IMR-90 (cell line): ENCODE results near the gene RAB40C. TPM values are rescaled to one million over a fixed set of nuclear protein-coding genes. Genes with fewer than 3 reads are reported as not detected.

Experiments used
- ATAC-seq: fragments of 200-7000 bp; cut with Tn5 transposase; 2 replicates; pipeline ENCODE4 v1.9.1; 2020; ENCODE audit warnings: low read depth, mild to moderate bottlenecking, moderate library complexity
- BruUV-seq: library from RNA; stranded (reverse); fragments of 400-500 nt; replicated peaks from 2 replicates; lab custom pipeline; 2021; lab: Mats Ljungman, UMichigan
- CTCF ChIA-PET: fragments of 300-600 bp; formaldehyde crosslinking; extraction: SDS; loops from one replicate; lab custom pipeline; 2021; ENCODE audit warnings: antibody characterized with exemption; lab: Yijun Ruan, JAX
- POLR2A ChIA-PET: fragments of 300-600 bp; sonication (Branson Sonifier 250); formaldehyde crosslinking; loops from one replicate; lab custom pipeline; 2022; ENCODE audit warnings: antibody characterized with exemption; ENCODE audit not compliant: unreplicated experiment; lab: Charles Lee
- DNase-seq: peaks from one replicate; pipeline ENCODE4 v3.0.0; 2013
- H2AFZ ChIP-seq: replicated peaks from 2 replicates; pipeline ENCODE3; 2013; ENCODE audit warnings: low read length, mild to moderate bottlenecking; ENCODE audit not compliant: poor library complexity
- H2AK5ac ChIP-seq: 2 replicates; pipeline ENCODE4 v1.6.1; 2013; ENCODE audit warnings: low read depth, low read length, inconsistent platforms
- H2AK9ac ChIP-seq: replicated peaks from 2 replicates; pipeline ENCODE3; 2013; ENCODE audit warnings: mild to moderate bottlenecking, low read depth, low read length, moderate library complexity; ENCODE audit not compliant: poor library complexity
- H2BK120ac ChIP-seq: 2 replicates; pipeline ENCODE4 v1.6.1; 2013; ENCODE audit warnings: low read depth, low read length, inconsistent platforms
- H2BK15ac ChIP-seq: 3 replicates; pipeline ENCODE4 v1.6.1; 2013; ENCODE audit warnings: low read depth, low read length, inconsistent platforms
- H2BK20ac ChIP-seq: 2 replicates; pipeline ENCODE4 v1.6.1; 2013; ENCODE audit warnings: low read depth, mild to moderate bottlenecking, inconsistent platforms, low read length, moderate library complexity
- H2BK5ac ChIP-seq: 2 replicates; pipeline ENCODE4 v1.6.1; 2013; ENCODE audit warnings: mild to moderate bottlenecking, low read depth, low read length, inconsistent platforms; ENCODE audit not compliant: poor library complexity, severe bottlenecking
- H3K14ac ChIP-seq: replicated peaks from 2 replicates; pipeline ENCODE4 v1.6.1; 2013; ENCODE audit warnings: low read depth, low read length, inconsistent platforms
- H3K18ac ChIP-seq: 2 replicates; pipeline ENCODE4 v1.6.1; 2013; ENCODE audit warnings: low read depth, low read length, control low read depth
- H3K23ac ChIP-seq: 2 replicates; pipeline ENCODE4 v1.6.1; 2013; ENCODE audit warnings: low read depth, low read length, inconsistent platforms
- H3K27ac ChIP-seq: 2 replicates; pipeline ENCODE4 v1.5.1; 2013; ENCODE audit warnings: mild to moderate bottlenecking, control low read depth, low read length; ENCODE audit not compliant: insufficient read depth
- H3K27me3 ChIP-seq: 2 replicates; pipeline ENCODE4 v1.6.1; 2013; ENCODE audit warnings: low read length; ENCODE audit not compliant: control insufficient read depth, insufficient read depth
- H3K36me3 ChIP-seq: 2 replicates; pipeline ENCODE4 v1.6.1; 2013; ENCODE audit warnings: low read length, mixed read lengths; ENCODE audit not compliant: control insufficient read depth, insufficient read depth
- H3K4ac ChIP-seq: 2 replicates; pipeline ENCODE4 v1.6.1; 2013; ENCODE audit warnings: low read depth, low read length, inconsistent platforms
- H3K4me1 ChIP-seq: 2 replicates; pipeline ENCODE4 v1.6.1; 2013; ENCODE audit warnings: low read length, mixed read lengths; ENCODE audit not compliant: control insufficient read depth, insufficient read depth
- H3K4me2 ChIP-seq: 2 replicates; pipeline ENCODE4 v1.6.1; 2013; ENCODE audit warnings: low read depth, mild to moderate bottlenecking, control low read depth, low read length, moderate library complexity
- H3K4me3 ChIP-seq: 2 replicates; pipeline ENCODE4 v1.5.1; 2013; ENCODE audit warnings: low read depth, mild to moderate bottlenecking, control low read depth, low read length, moderate library complexity; ENCODE audit not compliant: insufficient read depth
- H3K56ac ChIP-seq: 2 replicates; pipeline ENCODE4 v1.6.1; 2013; ENCODE audit warnings: low read length, inconsistent platforms; ENCODE audit not compliant: insufficient read depth; ENCODE audit errors: extremely low read depth
- H3K79me1 ChIP-seq, 2 experiments: 2 replicates each; pipeline ENCODE4 v1.6.1; 2013; ENCODE audit warnings: low read length in 2 of 2, inconsistent platforms in 1 of 2, low read depth in 1 of 2
- H3K9ac ChIP-seq: 2 replicates; pipeline ENCODE4 v1.6.1; 2013; ENCODE audit warnings: low read depth, low read length, control low read depth
- H3K9me1 ChIP-seq: 2 replicates; pipeline ENCODE4 v1.6.1; 2013; ENCODE audit warnings: low read length, inconsistent platforms; ENCODE audit not compliant: insufficient read depth
- H3K9me3 ChIP-seq: 2 replicates; pipeline ENCODE4 v1.6.1; 2013; ENCODE audit warnings: low read length; ENCODE audit not compliant: control insufficient read depth, insufficient read depth
- H4K20me1 ChIP-seq: 2 replicates; pipeline ENCODE4 v1.6.1; 2013; ENCODE audit warnings: low read length, inconsistent platforms; ENCODE audit not compliant: insufficient read depth
- H4K5ac ChIP-seq: 2 replicates; pipeline ENCODE4 v1.6.1; 2013; ENCODE audit warnings: mild to moderate bottlenecking, low read depth, low read length, control low read depth
- H4K8ac ChIP-seq, 2 experiments: 2 replicates each; pipeline ENCODE4 v1.6.1; 2013; ENCODE audit warnings: low read depth in 2 of 2, low read length in 2 of 2, control low read depth in 1 of 2, inconsistent platforms in 1 of 2
- H4K91ac ChIP-seq: 2 replicates; pipeline ENCODE4 v1.6.1; 2013; ENCODE audit warnings: low read depth, low read length, inconsistent platforms; ENCODE audit not compliant: insufficient read depth
- BHLHE40 ChIP-seq: fragments of 150-350 bp; IDR thresholded peaks from 2 replicates; pipeline ENCODE4 v1.6.1; 2016; ENCODE audit warnings: mild to moderate bottlenecking, low read depth, low read length
- CEBPB ChIP-seq: IDR thresholded peaks from 2 replicates; pipeline ENCODE4 v1.6.1; 2012; ENCODE audit warnings: low read depth, low read length, improper control_type of control experiment
- CHD1 ChIP-seq: IDR thresholded peaks from 2 replicates; pipeline ENCODE4 v1.6.1; 2012; ENCODE audit warnings: low read depth, low read length, improper control_type of control experiment
- CTCF ChIP-seq: conservative IDR thresholded peaks from 2 replicates; pipeline ENCODE4 v1.5.1; 2012; ENCODE audit warnings: mild to moderate bottlenecking, low read depth, low read length, improper control_type of control experiment
- ELK1 ChIP-seq: fragments of 150-350 bp; IDR thresholded peaks from 2 replicates; pipeline ENCODE4 v1.6.1; 2016; ENCODE audit warnings: low read depth, mild to moderate bottlenecking, low read length, moderate library complexity, borderline replicate concordance
- FOS ChIP-seq: fragments of 150-350 bp; IDR thresholded peaks from 2 replicates; pipeline ENCODE4 v1.6.1; 2016; ENCODE audit warnings: low read depth, low read length
- MAFK ChIP-seq: IDR thresholded peaks from 2 replicates; pipeline ENCODE4 v1.6.1; 2012; ENCODE audit warnings: low read depth, low read length, improper control_type of control experiment
- MAZ ChIP-seq: IDR thresholded peaks from 2 replicates; pipeline ENCODE4 v1.6.1; 2012; ENCODE audit warnings: low read depth, mild to moderate bottlenecking, low read length, improper control_type of control experiment, moderate library complexity, borderline replicate concordance
- MXI1 ChIP-seq: IDR thresholded peaks from 2 replicates; pipeline ENCODE4 v1.6.1; 2012; ENCODE audit warnings: low read depth, mild to moderate bottlenecking, low read length, moderate library complexity, borderline replicate concordance
- NFE2L2 ChIP-seq: fragments of 150-350 bp; IDR thresholded peaks from 2 replicates; pipeline ENCODE4 v1.6.1; 2016; ENCODE audit warnings: low read depth, mild to moderate bottlenecking, low read length
- RCOR1 ChIP-seq: IDR thresholded peaks from 2 replicates; pipeline ENCODE4 v1.6.1; 2012; ENCODE audit warnings: mild to moderate bottlenecking, low read length, improper control_type of control experiment; ENCODE audit not compliant: insufficient replicate concordance
- RFX5 ChIP-seq: IDR thresholded peaks from 2 replicates; pipeline ENCODE4 v1.8.0; 2012; ENCODE audit warnings: low read depth, mild to moderate bottlenecking, low read length, moderate library complexity
- USF2 ChIP-seq: fragments of 150-350 bp; IDR thresholded peaks from 2 replicates; pipeline ENCODE4 v1.6.1; 2017; ENCODE audit warnings: mild to moderate bottlenecking, antibody characterized with exemption, low read length, low read depth
- WGBS, 2 experiments: methylation state at CpG; one replicate each; pipeline versions ENCODE4 v1.1.5 to v1.1.7; 2013; ENCODE audit warnings: missing lambda C conversion rate in 2 of 2; ENCODE audit not compliant: insufficient read length in 1 of 2; ENCODE audit errors: extremely low coverage in 2 of 2; 5-methylcytosine and 5-hydroxymethylcytosine counted together
- dilution Hi-C: fragments of 300-500 bp; cut with HindIII; formaldehyde crosslinking; loops from one replicate; pipeline ENCODE4 v1.14.3; 2018; ENCODE audit warnings: low sequenced_read_pairs; ENCODE audit not compliant: unreplicated experiment
- in situ Hi-C: fragments of 300-500 bp; cut with MboI; formaldehyde crosslinking; loops from 3 replicates; pipeline ENCODE4 v1.14.3; 2019; ENCODE audit warnings: low sequenced_read_pairs, inconsistent platforms, mixed read lengths
- intact Hi-C: fragments of 100-400 bp; cut with micrococcal nuclease; formaldehyde crosslinking; loops from 2 replicates; pipeline ENCODE4 v1.10.0; 2022
- polyA plus RNA-seq, 3 experiments: library from polyadenylated mRNA; depleted of rRNA; stranded (reverse); fragments of >200 nt; gene quantifications; 2 replicates each; pipeline ENCODE4 v1.2.3, GENCODE V29; 2012; ENCODE audit warnings: low replicate concordance in 1 of 3
- total RNA-seq: library from RNA; depleted of rRNA; stranded (reverse); fragments of >200 nt; gene quantifications from 2 replicates; pipeline ENCODE4 v1.2.3, GENCODE V29; 2012

Gene RAB40C
- total and polyA plus RNA-seq, 2 of the 4 experiments (the other 2 are of a cell fraction): 6.8 to 13.7 TPM

- peak within 1 kb of the TSS; percentile 93 to 94 for H4K8ac ChIP-seq
- peak within 1 kb of the TSS; percentile 27; the same call in 1 of the 2 replicates for H2BK120ac ChIP-seq
- H2BK20ac ChIP-seq: peak within 1 kb of the TSS; percentile 60; the same call in 1 of the 2 replicates
- H3K4me2 ChIP-seq: peak within 1 kb of the TSS; percentile 50; the same call in 1 of the 2 replicates
- H4K5ac ChIP-seq: peak within 1 kb of the TSS; percentile 91
- peak within 1 kb of the TSS; percentile 55 for H4K91ac ChIP-seq
- peaks cover 10% of the 10 kb centered on the region for H3K27me3 ChIP-seq
- H3K9me3 ChIP-seq: no peaks in the 10 kb centered on the region
- peaks cover 0 to 17% of the 10 kb centered on the region in 2 experiments; a peak in 2 of 4 replicates for H3K79me1 ChIP-seq
- H3K4ac ChIP-seq: peak within 1 kb of the TSS; percentile 79
- ATAC-seq (peak; percentile 62), DNase-seq (peak; percentile 54)
- peak within 1 kb of the TSS; percentile 89 for H2AK9ac ChIP-seq
- peaks cover 23% of the 10 kb centered on the region for H3K4me1 ChIP-seq
- peaks cover 4% of the 10 kb centered on the region for H3K9me1 ChIP-seq
- in situ Hi-C loops: no loop called here
- no peak within 1 kb of the TSS for H3K23ac ChIP-seq
- H3K9ac ChIP-seq: peak within 1 kb of the TSS; percentile 34; the same call in 1 of the 2 replicates
- WGBS, 2 experiments: 64% methylated on average over 4 of the region's 26 CpGs; no CpG with 5 or more reads in 1 of the 2 experiments
- CTCF ChIA-PET: no interaction called here
- POLR2A ChIA-PET: no interaction called here
- no peak within 1 kb of the TSS for H3K56ac ChIP-seq
- dilution Hi-C loops: no loop called here
- H3K27ac ChIP-seq: peak within 1 kb of the TSS; percentile 39
- peak within 1 kb of the TSS; percentile 80; the same call in 1 of the 2 replicates for H2AK5ac ChIP-seq
- peak within 1 kb of the TSS; percentile 59; the same call in 1 of the 2 replicates for H3K14ac ChIP-seq
- peaks cover 8% of the 10 kb centered on the region; the same call in 1 of the 2 replicates for H4K20me1 ChIP-seq
- BruUV-seq: no TSS peak
- H3K18ac ChIP-seq: peak within 1 kb of the TSS; percentile 57; the same call in 1 of the 2 replicates
- no peak within 1 kb of the TSS for H2BK5ac ChIP-seq
- H3K4me3 ChIP-seq: no peak within 1 kb of the TSS
- peak within 1 kb of the TSS; percentile 95 for H2AFZ ChIP-seq
- H3K36me3 ChIP-seq: no peaks in the 10 kb centered on the region
- peak within 1 kb of the TSS; percentile 53; the same call in 1 of the 3 replicates for H2BK15ac ChIP-seq
- intact Hi-C loops: no loop called here
- TF ChIP-seq CTCF (no peak), FOS (no peak), RCOR1 (no peak), USF2 (no peak), NFE2L2 (no peak), MAFK (no peak), CHD1 (no peak), MXI1 (no peak), RFX5 (no peak), ELK1 (no peak), CEBPB (no peak), MAZ (no peak), BHLHE40 (no peak)
These were observed 23.1 kb upstream of the RAB40C start, which contains the start of gene NHLRC4 for GRCh38 chr16:566475-567372. NHLRC4 (plus strand) TSS chr16:567005; CDS start chr16:568048, 1,043 bp downstream.
